Mucosa of stomach (tissue), 1 donor: ENCODE data around the gene CLIP1.
"Not testable (repeated sequence)": the region's sequence is repeated elsewhere in the genome, so short reads cannot be mapped to it uniquely, and the experiment has no call there.

ENCODE experiments used
- H3K27me3 ChIP-seq: one replicate; pipeline ENCODE4 v1.7.0; 2013; ENCODE audit warnings: mild to moderate bottlenecking, low read length; ENCODE audit not compliant: control insufficient read depth, insufficient read depth
- H3K36me3 ChIP-seq: one replicate; pipeline ENCODE4 v1.7.0; 2013; ENCODE audit warnings: low read length; ENCODE audit not compliant: control insufficient read depth, insufficient read depth
- H3K4me1 ChIP-seq: one replicate; pipeline ENCODE4 v1.7.0; 2013; ENCODE audit warnings: mild to moderate bottlenecking, low read length; ENCODE audit not compliant: control insufficient read depth, insufficient read depth
- H3K4me3 ChIP-seq: one replicate; pipeline ENCODE4 v1.7.0; 2013; ENCODE audit warnings: low read length
- H3K9ac ChIP-seq: one replicate; pipeline ENCODE4 v1.7.0; 2013; ENCODE audit warnings: mild to moderate bottlenecking, low read length, moderate library complexity
- H3K9me3 ChIP-seq: one replicate; pipeline ENCODE4 v1.7.0; 2013; ENCODE audit warnings: mild to moderate bottlenecking, low read length, moderate library complexity; ENCODE audit not compliant: control insufficient read depth
- donor health status: Pancreatic carcinoma.

Gene CLIP1

DNA sequence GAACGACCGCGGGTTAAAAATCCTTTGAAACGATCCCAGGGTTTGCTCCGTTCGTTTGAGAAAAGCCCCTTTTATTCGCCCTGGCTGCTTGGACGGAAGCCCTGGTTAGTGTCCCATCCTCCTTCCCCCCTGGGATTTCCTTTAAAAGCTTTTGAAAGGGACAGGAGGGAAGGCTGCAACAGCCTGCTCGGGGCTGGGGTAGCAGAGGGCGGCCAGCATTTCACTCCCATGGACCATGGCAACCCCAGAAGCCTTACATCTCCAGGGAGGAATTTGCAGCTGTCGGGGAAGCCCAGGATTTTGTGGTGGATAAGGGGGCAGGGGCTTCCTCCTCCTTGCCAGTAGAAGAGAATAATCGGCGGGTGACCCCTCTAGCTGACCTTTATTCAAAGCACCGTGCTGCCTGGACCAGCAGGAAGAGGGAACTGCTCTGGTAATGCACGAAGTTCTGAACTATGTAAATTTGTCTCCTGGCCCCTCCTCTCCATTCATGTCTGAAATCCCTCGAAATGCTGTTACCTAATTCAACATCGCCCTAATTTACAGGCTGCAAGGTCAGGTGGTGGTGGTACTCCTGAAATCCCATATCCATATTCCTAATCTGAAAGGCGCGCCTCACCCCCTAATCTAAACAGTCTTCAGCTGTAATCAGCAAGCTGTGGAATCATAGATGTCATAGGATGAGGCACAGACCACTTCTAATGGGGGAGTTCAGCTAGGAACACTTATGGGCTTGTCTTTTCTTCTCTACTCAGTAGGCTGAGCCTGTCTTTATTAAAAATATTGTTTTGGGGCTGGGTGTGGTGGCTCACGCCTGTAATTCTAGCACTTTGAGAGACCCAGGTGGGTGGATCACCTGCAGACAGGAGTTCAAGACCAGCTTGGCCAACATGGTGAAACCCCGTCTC is 1.0 kb upstream of the CLIP1 start:
- Histone ChIP-seq H3K4me3 (peak overlapping the region; percentile 57), H3K36me3 (no peaks in the 10 kb centered on the region), H3K9me3 (no peaks in the 10 kb centered on the region), H3K4me1 (peaks cover 22% of the 10 kb centered on the region), H3K27me3 (peaks cover 4% of the 10 kb centered on the region), H3K9ac (peak overlapping the region; percentile 60)

DNA sequence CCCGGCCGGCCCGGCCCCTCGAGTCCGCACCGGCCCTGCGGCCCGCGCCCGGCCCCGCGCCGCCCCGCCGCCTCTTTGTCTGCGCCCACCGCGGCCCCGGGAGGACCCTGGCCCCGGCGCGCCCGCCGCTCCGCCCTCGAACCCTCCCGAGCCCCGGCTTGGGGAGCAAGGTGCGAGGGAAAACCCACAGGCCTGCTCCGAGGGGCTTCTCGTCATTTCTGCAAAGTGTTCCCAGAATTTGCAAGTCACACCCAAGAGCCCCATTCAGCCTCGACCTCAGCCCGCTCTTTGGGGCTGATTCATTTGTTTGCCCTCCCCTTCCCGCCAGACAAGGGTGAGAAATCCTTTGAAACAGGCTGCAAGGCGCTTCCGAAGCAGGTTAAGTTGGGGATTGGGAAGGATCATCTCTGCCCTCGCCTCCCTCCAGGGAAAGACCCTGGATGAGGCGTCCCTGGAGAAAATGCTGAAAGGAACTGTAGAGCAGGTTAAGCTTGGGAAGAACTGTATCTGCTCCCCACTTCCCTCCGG is 325 bp upstream of the CLIP1 start:
- peaks cover 26% of the 10 kb centered on the region for H3K4me1 ChIP-seq
- no peaks in the 10 kb centered on the region for H3K36me3 ChIP-seq

GRCh38 chr12:122421187-122421820 is 1.2 kb downstream of the CLIP1 start:
- Histone ChIP-seq H3K9ac (peak overlapping the region; percentile 98), H3K36me3 (no peaks in the 10 kb centered on the region), H3K4me1 (peaks cover 26% of the 10 kb centered on the region), H3K4me3 (peak overlapping the region; percentile 84), H3K9me3 (no peaks in the 10 kb centered on the region), H3K27me3 (peaks cover 4% of the 10 kb centered on the region)

More for the DNA sequence above, 325 bp upstream of the CLIP1 start:
- Histone ChIP-seq H3K4me3 (peak overlapping the region; percentile 57), H3K9me3 (no peaks in the 10 kb centered on the region), H3K9ac (peak overlapping the region; percentile 60), H3K27me3 (peaks cover 4% of the 10 kb centered on the region)

GRCh38 chr12:122420471-122421162 is 1.9 kb downstream of the CLIP1 start:
- Histone ChIP-seq H3K4me3 (no peak overlapping the region), H3K9me3 (no peaks in the 10 kb centered on the region), H3K4me1 (peaks cover 26% of the 10 kb centered on the region), H3K36me3 (no peaks in the 10 kb centered on the region), H3K27me3 (peaks cover 4% of the 10 kb centered on the region), H3K9ac (no peak overlapping the region)

DNA sequence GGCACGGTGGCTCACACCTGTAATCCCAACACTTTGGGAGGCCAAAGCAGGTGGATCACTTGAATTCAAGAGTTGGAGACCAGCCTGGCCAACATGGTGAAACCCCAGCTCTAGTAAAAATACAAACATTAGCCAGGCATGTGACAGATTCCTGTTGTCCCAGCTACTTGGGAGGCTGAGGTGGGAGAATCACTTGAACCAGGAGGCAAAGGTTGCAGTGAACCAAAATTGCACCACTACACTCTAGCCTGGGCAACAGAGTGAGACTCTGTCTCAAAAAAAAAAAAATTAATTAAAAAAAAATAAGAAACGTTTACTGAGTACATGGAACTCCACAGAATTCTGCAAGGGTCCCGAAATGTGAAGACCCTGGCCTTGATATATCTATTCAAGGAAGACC is 3.4 kb downstream of the CLIP1 start:
- not testable (repeated sequence) for H3K36me3 ChIP-seq, H3K27me3 ChIP-seq, H3K9me3 ChIP-seq, H3K4me3 ChIP-seq, H3K9ac ChIP-seq
- peaks cover 26% of the 10 kb centered on the region for H3K4me1 ChIP-seq

- H3K4me3 ChIP-seq, H3K27me3 ChIP-seq, H3K4me1 ChIP-seq, H3K36me3 ChIP-seq, H3K9ac ChIP-seq, H3K9me3 ChIP-seq: not testable (repeated sequence)
Measured at GRCh38 chr12:122415665-122416064, 6.8 kb downstream of the CLIP1 start.

- Histone ChIP-seq H3K36me3 (no peaks in the 10 kb centered on the region), H3K9me3 (no peaks in the 10 kb centered on the region), H3K4me1 (peaks cover 4% of the 10 kb centered on the region), H3K4me3 (no peak overlapping the region), H3K9ac (no peak overlapping the region), H3K27me3 (no peaks in the 10 kb centered on the region)
Measured at GRCh38 chr12:122413516-122414404, 8.7 kb downstream of the CLIP1 start.

DNA sequence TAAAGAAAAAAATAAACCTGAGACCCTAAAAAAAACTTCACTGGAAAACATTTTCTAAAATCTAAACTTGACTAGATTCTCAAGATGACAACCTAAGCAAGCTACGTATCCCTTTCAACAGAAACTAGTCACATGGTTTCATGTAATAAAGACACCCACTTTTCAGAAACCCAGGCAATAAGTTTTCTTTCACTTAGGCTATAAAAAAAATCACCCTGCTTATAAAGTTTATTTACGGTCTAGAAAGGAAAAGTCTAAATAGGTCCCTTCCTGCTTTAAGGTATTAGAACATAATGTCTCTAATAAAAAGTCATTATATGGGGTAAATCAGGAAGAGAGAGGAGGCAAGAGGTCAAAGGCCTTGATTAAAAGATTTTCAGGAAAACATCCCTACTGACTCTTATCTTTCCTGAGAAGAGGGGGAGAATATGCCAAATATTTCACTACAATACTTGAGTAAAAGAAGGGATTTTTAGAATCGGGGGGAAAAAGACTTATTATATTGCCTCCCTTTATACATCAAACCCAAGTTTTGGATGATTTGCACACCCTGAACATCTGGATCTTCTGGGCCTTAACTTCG is 9.5 kb downstream of the CLIP1 start:
- H3K4me3 ChIP-seq, result no peak overlapping the region
- no peaks in the 10 kb centered on the region for H3K36me3 ChIP-seq
- no peaks in the 10 kb centered on the region for H3K9me3 ChIP-seq
- H3K4me1 ChIP-seq, result no peaks in the 10 kb centered on the region
- H3K27me3 ChIP-seq, result no peaks in the 10 kb centered on the region
- no peak overlapping the region for H3K9ac ChIP-seq

- H3K4me3 ChIP-seq, result no peak overlapping the region
- no peak overlapping the region for H3K9ac ChIP-seq
- H3K4me1 ChIP-seq, result peaks cover 6% of the 10 kb centered on the region
- no peaks in the 10 kb centered on the region for H3K27me3 ChIP-seq
- H3K9me3 ChIP-seq, result no peaks in the 10 kb centered on the region
- H3K36me3 ChIP-seq, result no peaks in the 10 kb centered on the region
Measured at GRCh38 chr12:122411537-122411936, 10.9 kb downstream of the CLIP1 start.

DNA sequence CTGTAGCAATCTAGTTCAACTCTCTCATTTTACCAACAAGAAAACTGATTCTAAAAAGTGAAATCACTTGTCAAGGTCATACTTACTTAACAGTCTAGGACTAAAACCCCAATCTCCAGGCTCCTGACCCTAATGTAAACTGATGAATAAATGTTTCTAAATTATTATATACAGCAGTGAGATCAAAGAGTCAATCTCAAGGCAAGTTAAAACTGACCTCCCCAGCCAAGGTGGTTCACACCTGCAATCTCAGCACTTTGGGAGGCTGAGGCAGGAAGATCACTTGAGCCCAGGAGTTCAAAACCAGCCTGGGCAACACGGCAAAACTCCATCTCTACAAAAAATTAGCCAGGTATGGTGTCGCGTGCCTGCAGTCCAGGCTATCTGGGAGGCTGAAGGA is 15.3 kb downstream of the CLIP1 start:
- Histone ChIP-seq H3K27me3 (no peaks in the 10 kb centered on the region), H3K4me3 (no peak overlapping the region), H3K36me3 (no peaks in the 10 kb centered on the region), H3K4me1 (peaks cover 16% of the 10 kb centered on the region), H3K9ac (no peak overlapping the region), H3K9me3 (no peaks in the 10 kb centered on the region)

GRCh38 chr12:122406701-122407164 is 15.7 kb downstream of the CLIP1 start:
- Histone ChIP-seq H3K4me3 (no peak overlapping the region), H3K9me3 (no peaks in the 10 kb centered on the region), H3K4me1 (peaks cover 16% of the 10 kb centered on the region), H3K9ac (no peak overlapping the region), H3K36me3 (no peaks in the 10 kb centered on the region), H3K27me3 (no peaks in the 10 kb centered on the region)
